Measurements from ENCODE around the gene SCGB1C2.
"Not testable (repeated sequence)": the region's sequence is repeated elsewhere in the genome, so short reads cannot be mapped to it uniquely, and the experiment has no call there.

GRCh38 chr17:137166-137807 is at the start of gene SCGB1C2:
- TF ChIP-seq ARNT (IDR thresholded peaks at IDR 0.05); FOXM1 (IDR thresholded peaks at IDR 0.05; ENCODE audit: borderline replicate concordance); CTBP1 (IDR thresholded peaks at IDR 0.05; ENCODE audit: borderline replicate concordance); BHLHE40 (IDR thresholded peaks at IDR 0.05; ENCODE audit: borderline replicate concordance); ELF4 (IDR thresholded peaks at IDR 0.05); FOXA1 (IDR thresholded peaks at IDR 0.05); NFRKB (IDR thresholded peaks at IDR 0.05): not testable (repeated sequence)

All from HEK293T (cell line).